Tibial nerve (tissue), 3 donors: ENCODE measurements around the gene BEX4.

Source experiments
- POLR2A ChIP-seq, 2 donors: fragments of 450-650 bp; IDR thresholded peaks; one replicate each; pipeline ENCODE4 v1.6.1; 2017; ENCODE audit warnings: antibody characterized with exemption in 2 of 2, mild to moderate bottlenecking in 2 of 2, moderate library complexity in 2 of 2
- TF ChIP-seq, protein P1 (sequence below), 5 experiments: fragments of 200-600 bp in 3 of 5; fragments of 450-650 bp in 2 of 5; sonication (generic) in 3 of 5; IDR thresholded peaks; one replicate each; pipeline ENCODE4 v1.5.1; 2016 to 2019; ENCODE audit warnings: antibody characterized with exemption in 5 of 5, mild to moderate bottlenecking in 3 of 5, moderate library complexity in 2 of 5

DNA sequence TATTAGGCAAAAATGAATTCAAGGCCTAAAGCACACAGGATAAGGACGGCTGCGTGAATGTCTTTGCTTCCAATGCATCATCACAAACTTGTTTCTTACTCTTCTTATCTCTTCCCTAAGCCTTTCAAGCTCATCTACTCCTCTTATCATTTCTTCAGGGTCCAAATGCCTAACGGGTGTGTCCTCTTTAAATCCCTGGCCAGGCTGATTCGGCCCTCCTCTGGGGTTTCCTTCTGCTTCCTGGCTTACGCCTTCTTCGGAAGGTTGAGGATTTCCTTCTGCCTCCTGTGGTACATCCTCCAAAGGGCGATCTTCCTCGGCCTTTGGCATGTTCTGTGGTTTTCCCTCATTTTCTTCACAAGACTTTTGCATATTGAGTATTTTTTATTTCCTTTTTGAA, 38.7 kb downstream of the BEX4 start:
- TF ChIP-seq POLR2A (IDR thresholded peaks at IDR 0.05), result no peak
- TF ChIP-seq, protein P1, sequence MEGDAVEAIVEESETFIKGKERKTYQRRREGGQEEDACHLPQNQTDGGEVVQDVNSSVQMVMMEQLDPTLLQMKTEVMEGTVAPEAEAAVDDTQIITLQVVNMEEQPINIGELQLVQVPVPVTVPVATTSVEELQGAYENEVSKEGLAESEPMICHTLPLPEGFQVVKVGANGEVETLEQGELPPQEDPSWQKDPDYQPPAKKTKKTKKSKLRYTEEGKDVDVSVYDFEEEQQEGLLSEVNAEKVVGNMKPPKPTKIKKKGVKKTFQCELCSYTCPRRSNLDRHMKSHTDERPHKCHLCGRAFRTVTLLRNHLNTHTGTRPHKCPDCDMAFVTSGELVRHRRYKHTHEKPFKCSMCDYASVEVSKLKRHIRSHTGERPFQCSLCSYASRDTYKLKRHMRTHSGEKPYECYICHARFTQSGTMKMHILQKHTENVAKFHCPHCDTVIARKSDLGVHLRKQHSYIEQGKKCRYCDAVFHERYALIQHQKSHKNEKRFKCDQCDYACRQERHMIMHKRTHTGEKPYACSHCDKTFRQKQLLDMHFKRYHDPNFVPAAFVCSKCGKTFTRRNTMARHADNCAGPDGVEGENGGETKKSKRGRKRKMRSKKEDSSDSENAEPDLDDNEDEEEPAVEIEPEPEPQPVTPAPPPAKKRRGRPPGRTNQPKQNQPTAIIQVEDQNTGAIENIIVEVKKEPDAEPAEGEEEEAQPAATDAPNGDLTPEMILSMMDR (IDR thresholded peaks at IDR 0.05), result no peak
